ENCODE measurements around the gene AQP12A. TPM values are rescaled to one million over a fixed set of nuclear protein-coding genes. Genes with fewer than 3 reads are reported as not detected.

Gene AQP12A
- total RNA-seq, 4 donors from 2014 or later: not detected

DNA sequence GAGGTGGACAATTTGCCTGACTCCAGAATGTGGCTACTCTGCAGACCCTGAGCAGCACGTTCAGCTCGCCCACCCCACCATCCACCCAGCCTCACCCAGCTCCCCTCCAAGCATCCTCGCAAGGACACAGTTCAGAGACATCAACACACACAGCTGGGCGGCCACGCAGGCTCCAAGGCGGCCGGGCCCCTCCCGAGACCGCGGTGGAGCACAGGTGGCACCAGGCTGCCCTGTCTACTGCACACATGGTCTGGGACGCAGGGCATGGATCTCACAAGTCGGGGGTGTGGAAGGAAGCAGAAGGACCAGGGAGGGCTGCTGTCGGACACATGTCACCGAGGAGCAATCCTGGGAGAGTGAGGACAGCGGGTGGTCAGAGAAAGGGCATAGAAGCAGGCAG is 36.2 kb downstream of the AQP12A start:
- TF ChIP-seq, protein P1, sequence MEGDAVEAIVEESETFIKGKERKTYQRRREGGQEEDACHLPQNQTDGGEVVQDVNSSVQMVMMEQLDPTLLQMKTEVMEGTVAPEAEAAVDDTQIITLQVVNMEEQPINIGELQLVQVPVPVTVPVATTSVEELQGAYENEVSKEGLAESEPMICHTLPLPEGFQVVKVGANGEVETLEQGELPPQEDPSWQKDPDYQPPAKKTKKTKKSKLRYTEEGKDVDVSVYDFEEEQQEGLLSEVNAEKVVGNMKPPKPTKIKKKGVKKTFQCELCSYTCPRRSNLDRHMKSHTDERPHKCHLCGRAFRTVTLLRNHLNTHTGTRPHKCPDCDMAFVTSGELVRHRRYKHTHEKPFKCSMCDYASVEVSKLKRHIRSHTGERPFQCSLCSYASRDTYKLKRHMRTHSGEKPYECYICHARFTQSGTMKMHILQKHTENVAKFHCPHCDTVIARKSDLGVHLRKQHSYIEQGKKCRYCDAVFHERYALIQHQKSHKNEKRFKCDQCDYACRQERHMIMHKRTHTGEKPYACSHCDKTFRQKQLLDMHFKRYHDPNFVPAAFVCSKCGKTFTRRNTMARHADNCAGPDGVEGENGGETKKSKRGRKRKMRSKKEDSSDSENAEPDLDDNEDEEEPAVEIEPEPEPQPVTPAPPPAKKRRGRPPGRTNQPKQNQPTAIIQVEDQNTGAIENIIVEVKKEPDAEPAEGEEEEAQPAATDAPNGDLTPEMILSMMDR (IDR thresholded peaks at IDR 0.05): no peak
- DNase-seq (ENCODE audit: low spot score) (no peak), ATAC-seq (ENCODE audit: low FRiP score) (no peak)

DNA sequence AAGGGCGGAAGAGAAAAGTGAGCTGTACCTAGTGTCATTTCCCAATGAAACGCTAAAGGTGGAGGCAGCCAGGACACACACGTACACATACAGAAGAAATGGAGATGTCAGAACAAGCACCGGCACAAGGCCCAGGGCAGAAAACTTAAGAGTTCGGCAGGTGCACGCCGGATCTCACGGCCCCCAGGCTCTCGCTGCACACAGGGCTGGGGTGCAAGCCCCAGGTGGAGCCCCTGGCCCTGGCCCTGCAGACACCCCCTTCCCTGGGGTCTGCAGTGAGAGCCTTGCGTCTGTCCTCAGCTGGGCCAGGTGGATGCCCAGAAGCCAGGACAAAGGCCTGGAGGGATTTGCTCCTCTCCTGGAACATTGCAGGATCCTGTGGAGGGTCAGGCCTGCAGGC is 36.7 kb downstream of the AQP12A start:
- DNase-seq (ENCODE audit: low spot score) (no peak), ATAC-seq (ENCODE audit: low FRiP score) (no peak)
- TF ChIP-seq, protein P1 (IDR thresholded peaks at IDR 0.05): no peak

DNA sequence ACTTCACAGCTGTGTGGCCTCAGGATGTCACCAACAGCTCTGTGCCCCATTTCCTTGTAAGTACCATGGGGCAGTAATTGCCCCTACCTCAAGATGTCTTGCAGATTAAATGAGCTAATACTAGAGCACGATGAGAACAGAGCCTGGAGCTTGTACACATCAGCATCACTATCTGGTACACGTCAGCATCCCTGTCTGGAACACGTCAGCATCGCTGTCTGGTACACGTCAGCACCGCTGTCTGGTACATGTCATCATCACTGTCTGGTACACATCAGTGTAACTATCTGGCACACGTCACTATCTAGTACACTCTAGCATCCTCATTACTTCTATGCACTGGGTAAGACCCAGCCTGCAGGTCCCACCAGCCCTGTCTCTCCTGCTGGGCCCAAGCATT is 37.2 kb downstream of the AQP12A start:
- ATAC-seq (ENCODE audit: low FRiP score): no peak
- TF ChIP-seq, protein P1 (IDR thresholded peaks at IDR 0.05): no peak
- no peak for DNase-seq (ENCODE audit: low spot score)

DNA sequence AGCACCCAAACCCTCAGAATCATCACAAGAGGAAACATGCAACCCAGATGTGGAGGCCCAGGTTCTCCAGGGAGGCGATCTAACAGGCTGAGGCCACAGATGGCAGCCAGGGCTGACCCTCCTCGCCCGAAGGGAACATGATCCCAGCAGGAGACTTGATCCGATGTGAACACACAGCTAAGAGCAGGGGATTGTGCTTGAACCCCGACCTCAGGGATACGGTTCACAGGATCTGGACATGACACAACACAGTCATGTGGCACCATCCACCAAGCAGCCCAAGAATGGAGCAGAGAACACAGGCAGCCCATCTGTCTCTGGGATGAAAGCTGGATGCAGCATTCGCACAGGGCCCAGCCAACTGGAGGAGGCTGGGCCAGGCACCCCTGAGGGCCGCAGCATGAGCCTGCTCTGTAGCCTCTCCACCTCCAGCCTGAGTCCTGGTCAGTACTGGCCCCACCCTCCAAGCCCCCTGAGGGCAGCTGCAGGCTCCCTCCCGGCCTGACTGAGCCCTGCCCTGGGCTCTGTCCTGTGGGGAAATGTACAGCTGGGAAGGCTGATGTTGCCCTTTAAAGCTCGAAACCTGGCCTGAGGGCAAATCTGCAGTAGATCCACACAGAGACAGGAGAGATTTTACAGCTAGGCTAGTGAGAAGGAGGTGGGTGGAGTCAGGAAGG is 39.0 kb downstream of the AQP12A start:
- DNase-seq (ENCODE audit: low spot score): no peak
- no peak for ATAC-seq (ENCODE audit: low FRiP score)
- TF ChIP-seq, protein P1 (IDR thresholded peaks at IDR 0.05): no peak

DNA sequence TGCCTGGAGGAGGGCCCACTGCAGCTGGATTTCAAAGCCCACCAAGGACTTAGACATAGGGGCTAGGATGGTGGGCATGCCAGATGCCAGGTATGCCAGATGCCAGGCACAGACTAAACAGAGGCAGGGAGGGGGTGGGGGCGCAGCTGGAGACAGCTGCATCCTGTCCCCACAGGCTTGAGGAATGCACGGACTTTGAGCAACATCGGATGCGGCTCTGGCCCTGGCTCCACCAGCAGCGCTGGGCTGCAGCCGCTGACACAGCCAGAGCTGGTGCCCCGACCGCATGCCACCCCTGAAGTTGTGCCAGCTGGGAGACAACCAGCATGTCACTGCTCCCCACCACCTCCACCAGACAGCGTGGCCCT is 39.5 kb downstream of the AQP12A start:
- ATAC-seq (ENCODE audit: low FRiP score) (no peak), DNase-seq (ENCODE audit: low spot score) (no peak)
- TF ChIP-seq, protein P1 (IDR thresholded peaks at IDR 0.05): no peak

DNA sequence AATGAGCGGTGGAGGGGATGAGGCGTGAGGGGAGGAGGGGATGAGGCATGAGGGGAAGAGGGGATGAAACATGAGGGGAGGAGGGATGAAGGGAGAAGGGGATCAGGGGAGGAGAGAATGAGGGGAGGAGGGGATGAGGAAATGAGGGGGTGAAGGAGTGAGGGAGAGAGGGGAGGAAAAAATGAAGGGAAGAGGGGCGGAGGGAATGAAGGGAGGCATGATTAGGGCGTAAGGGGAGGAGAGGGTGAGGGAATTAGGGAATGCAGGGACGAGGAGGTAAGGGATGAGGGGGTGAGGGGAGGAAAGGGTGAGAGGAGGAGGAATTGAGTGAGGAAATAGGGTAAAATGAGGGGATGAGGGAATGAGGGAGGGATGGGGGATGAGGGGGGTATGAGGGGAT is 40.5 kb downstream of the AQP12A start:
- TF ChIP-seq, protein P1 (IDR thresholded peaks at IDR 0.05): no peak
- no peak for ATAC-seq (ENCODE audit: low FRiP score)
- no peak for DNase-seq (ENCODE audit: low spot score)

DNA sequence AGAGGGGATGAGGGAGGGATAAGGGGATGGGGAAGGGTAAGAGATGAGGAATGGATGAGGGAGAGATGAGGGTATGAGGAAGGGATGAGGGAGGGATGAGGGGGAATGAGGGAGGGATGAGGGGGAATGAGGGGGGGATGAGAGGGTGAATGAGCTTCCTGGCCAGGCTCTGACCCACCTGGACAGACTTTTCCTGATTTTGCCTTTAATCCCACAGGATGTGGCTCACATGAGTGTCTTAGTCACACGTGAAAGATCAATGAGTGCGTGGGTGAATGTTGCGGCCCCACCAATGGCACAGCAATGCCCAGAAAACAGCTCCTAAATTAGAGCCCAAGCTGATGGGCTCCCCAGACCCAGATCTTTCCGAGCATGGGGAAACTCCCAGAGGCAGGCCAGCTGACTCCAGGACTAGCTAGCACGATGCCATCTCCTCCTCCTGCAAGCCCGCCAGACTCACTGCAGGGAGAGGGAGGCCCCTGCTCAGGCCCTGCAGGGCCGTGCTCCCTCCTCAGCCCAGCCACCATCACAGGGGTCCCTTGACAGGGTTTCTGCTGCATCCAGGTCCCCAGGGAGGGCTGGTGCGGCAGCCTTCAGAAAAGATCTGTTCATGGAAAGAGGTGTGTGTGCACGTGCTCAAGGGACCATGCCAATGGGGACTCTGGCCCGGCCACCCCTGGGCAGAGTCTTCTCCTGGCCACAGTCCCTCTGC is 41.4 kb downstream of the AQP12A start:
- ATAC-seq (ENCODE audit: low FRiP score) (no peak), DNase-seq (ENCODE audit: low spot score) (no peak)
- TF ChIP-seq, protein P1 (IDR thresholded peaks at IDR 0.05): no peak
